SU-DHL-6 (cell line): Measurements from ENCODE around the gene RIC8A.
A peak's percentile ranks its signal among the peaks of the same experiment; 100 is the strongest.
"Not testable (repeated sequence)": the region's sequence is repeated elsewhere in the genome, so short reads cannot be mapped to it uniquely, and the experiment has no call there.

Source experiments
- H2AFZ ChIP-seq: fragments of 200-600 bp; sonication (generic); 2 replicates; pipeline ENCODE4 v1.6.1; 2014; ENCODE audit warnings: low read depth, mild to moderate bottlenecking, moderate library complexity, mixed read lengths, antibody characterized with exemption, low read length; ENCODE audit not compliant: severe bottlenecking
- H3F3A ChIP-seq: fragments of 200-600 bp; shearing (Covaris generic); 2 replicates; pipeline ENCODE4 v1.6.0; 2016; ENCODE audit warnings: antibody characterized with exemption, mild to moderate bottlenecking; ENCODE audit not compliant: insufficient read depth
- H3K27ac ChIP-seq: fragments of 200-600 bp; sonication (generic); 2 replicates; pipeline ENCODE4 v1.5.1; 2016; ENCODE audit warnings: low read depth, mild to moderate bottlenecking, low read length, moderate library complexity, mixed read lengths
- H3K27me3 ChIP-seq: fragments of 200-600 bp; sonication (generic), shearing (Covaris generic); 2 replicates; pipeline ENCODE4 v1.6.0; 2014; ENCODE audit warnings: mild to moderate bottlenecking, low read length
- H3K36me3 ChIP-seq: fragments of 200-600 bp; sonication (generic); 2 replicates; pipeline ENCODE4 v1.6.1; 2014; ENCODE audit warnings: mild to moderate bottlenecking, low read length, mixed read lengths
- H3K4me2 ChIP-seq: fragments of 300-600, 200-600 bp; shearing (Covaris generic), sonication (generic); 2 replicates; pipeline ENCODE4 v1.6.0; 2014; ENCODE audit warnings: low read length, low read depth, mild to moderate bottlenecking; ENCODE audit not compliant: poor library complexity, severe bottlenecking
- H3K4me3 ChIP-seq: fragments of 200-600 bp; sonication (generic); 2 replicates; pipeline ENCODE4 v1.5.1; 2014; ENCODE audit warnings: antibody characterized with exemption, low read length, mild to moderate bottlenecking, mixed read lengths; ENCODE audit not compliant: insufficient read depth, poor library complexity, severe bottlenecking
- H3K79me2 ChIP-seq: fragments of 200-600 bp; sonication (generic); 2 replicates; pipeline ENCODE4 v1.6.1; 2014; ENCODE audit warnings: mild to moderate bottlenecking, low read length, moderate library complexity; ENCODE audit not compliant: insufficient read depth
- H3K9ac ChIP-seq: fragments of 200-600 bp; sonication (generic); 2 replicates; pipeline ENCODE4 v1.7.0; 2014; ENCODE audit warnings: mild to moderate bottlenecking, low read length
- H3K9me2 ChIP-seq: fragments of 200-600 bp; sonication (generic); replicated peaks from 2 replicates; pipeline ENCODE4 v1.6.1; 2014; ENCODE audit warnings: low read length; ENCODE audit not compliant: insufficient read depth
- H3K9me3 ChIP-seq: fragments of 200-600 bp; sonication (generic); 2 replicates; pipeline ENCODE4 v1.6.1; 2014; ENCODE audit warnings: low read length, mixed read lengths; ENCODE audit not compliant: insufficient read depth
- H4K20me1 ChIP-seq: fragments of 200-600 bp; sonication (generic); 2 replicates; pipeline ENCODE4 v1.6.1; 2014; ENCODE audit warnings: low read depth, mild to moderate bottlenecking, antibody characterized with exemption, low read length, moderate library complexity, mixed read lengths
- EZH2phosphoT487 ChIP-seq: fragments of 200-600 bp; sonication (generic), shearing (Covaris generic); conservative IDR thresholded peaks from 2 replicates; pipeline ENCODE4 v1.6.1; 2018; ENCODE audit warnings: mild to moderate bottlenecking, antibody characterized with exemption, low read length, moderate library complexity, mixed read lengths
- TF ChIP-seq, protein P1 (sequence below): fragments of 200-600 bp; sonication (generic); IDR thresholded peaks from one replicate; pipeline ENCODE4 v1.5.1; 2017; ENCODE audit warnings: antibody characterized with exemption, mild to moderate bottlenecking, low read length, moderate library complexity; ENCODE audit not compliant: insufficient read depth, poor library complexity, severe bottlenecking

The RIC8A gene

GRCh38 chr11:235609-235996 is 28.1 kb downstream of the RIC8A start:
- Histone ChIP-seq H3K27me3 (no peaks in the 10 kb centered on the region), H3K27ac (no peak overlapping the region), H4K20me1 (peaks cover 4% of the 10 kb centered on the region; the same call in 1 of the 2 replicates), H3F3A (peaks cover 8% of the 10 kb centered on the region), H3K36me3 (no peaks in the 10 kb centered on the region), H3K9me2 (no peaks in the 10 kb centered on the region), H3K79me2 (peaks cover 31% of the 10 kb centered on the region), H3K9ac (peak overlapping the region; percentile 95), H2AFZ (peak overlapping the region; percentile 84), H3K4me2 (peak overlapping the region; percentile 58), H3K4me3 (peak overlapping the region; percentile 66), H3K9me3 (no peaks in the 10 kb centered on the region)
- TF ChIP-seq, protein P1, sequence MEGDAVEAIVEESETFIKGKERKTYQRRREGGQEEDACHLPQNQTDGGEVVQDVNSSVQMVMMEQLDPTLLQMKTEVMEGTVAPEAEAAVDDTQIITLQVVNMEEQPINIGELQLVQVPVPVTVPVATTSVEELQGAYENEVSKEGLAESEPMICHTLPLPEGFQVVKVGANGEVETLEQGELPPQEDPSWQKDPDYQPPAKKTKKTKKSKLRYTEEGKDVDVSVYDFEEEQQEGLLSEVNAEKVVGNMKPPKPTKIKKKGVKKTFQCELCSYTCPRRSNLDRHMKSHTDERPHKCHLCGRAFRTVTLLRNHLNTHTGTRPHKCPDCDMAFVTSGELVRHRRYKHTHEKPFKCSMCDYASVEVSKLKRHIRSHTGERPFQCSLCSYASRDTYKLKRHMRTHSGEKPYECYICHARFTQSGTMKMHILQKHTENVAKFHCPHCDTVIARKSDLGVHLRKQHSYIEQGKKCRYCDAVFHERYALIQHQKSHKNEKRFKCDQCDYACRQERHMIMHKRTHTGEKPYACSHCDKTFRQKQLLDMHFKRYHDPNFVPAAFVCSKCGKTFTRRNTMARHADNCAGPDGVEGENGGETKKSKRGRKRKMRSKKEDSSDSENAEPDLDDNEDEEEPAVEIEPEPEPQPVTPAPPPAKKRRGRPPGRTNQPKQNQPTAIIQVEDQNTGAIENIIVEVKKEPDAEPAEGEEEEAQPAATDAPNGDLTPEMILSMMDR, result no peak
- no peak for TF ChIP-seq EZH2phosphoT487

DNA sequence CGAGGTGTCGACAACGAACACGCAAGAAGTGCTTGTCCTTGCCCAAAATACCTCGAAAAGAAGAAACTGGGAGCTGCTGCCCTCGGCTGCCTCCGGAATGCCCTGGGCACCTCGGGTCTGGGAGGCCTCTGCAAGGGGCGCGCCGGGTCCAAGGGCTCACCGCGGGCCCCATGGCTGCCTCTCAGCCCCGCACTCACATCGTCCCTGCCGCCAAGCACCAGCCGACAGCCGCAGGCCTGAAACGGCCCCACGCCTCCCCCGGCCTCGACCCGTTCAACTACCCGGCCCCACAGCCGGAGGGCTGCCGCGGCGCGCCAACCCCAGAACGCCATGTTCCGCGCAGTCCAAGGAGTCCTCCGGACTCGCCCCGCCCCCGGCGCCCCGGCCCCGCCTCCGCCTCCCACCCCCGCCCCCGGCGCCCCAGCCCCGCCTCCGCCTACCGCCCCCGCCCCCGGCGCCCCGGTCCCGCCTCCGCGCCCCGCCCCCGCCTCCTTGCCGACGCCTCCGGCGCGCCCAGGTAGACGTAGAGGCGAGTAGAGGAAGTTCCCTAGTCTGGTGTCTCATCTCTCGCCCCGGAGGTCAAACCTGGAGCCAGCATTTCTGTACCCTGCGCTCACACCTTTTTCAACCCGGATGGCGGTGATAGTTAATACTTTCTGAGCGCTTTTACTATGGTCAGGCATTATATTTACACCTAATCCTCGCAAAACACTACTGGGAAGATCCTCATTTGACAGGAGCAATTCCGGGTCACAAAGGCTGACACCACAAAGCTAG is 28.7 kb downstream of the RIC8A start, which contains the start of gene SIRT3:
TSS of gene SIRT3 (minus strand) at position 346 of the 777 bp plus-strand sequence. CDS start at position 332, 14 bp downstream.
- Histone ChIP-seq H3K9me2 (no peaks in the 10 kb centered on the region), H3K4me3 (peak within 1 kb of the TSS; percentile 94), H3K4me2 (peak within 1 kb of the TSS; percentile 78), H3K79me2 (peaks cover 31% of the 10 kb centered on the region), H3K27ac (peak within 1 kb of the TSS; percentile 85), H3K36me3 (no peaks in the 10 kb centered on the region), H3K27me3 (no peaks in the 10 kb centered on the region), H3K9me3 (no peaks in the 10 kb centered on the region), H3K9ac (peak within 1 kb of the TSS; percentile 95), H3F3A (peaks cover 8% of the 10 kb centered on the region), H2AFZ (peak within 1 kb of the TSS; percentile 84), H4K20me1 (peaks cover 4% of the 10 kb centered on the region; the same call in 1 of the 2 replicates)
- TF ChIP-seq, protein P1, result no peak
- TF ChIP-seq EZH2phosphoT487, result no peak

- H3K9me3 ChIP-seq, result no peaks in the 10 kb centered on the region
- H3K4me2 ChIP-seq, result peak within 1 kb of the TSS; percentile 78
- H3F3A ChIP-seq, result peaks cover 10% of the 10 kb centered on the region
- peak within 1 kb of the TSS; percentile 95 for H3K9ac ChIP-seq
- H3K36me3 ChIP-seq, result peaks cover 5% of the 10 kb centered on the region; the same call in 1 of the 2 replicates
- peaks cover 39% of the 10 kb centered on the region for H3K79me2 ChIP-seq
- H3K4me3 ChIP-seq, result peak within 1 kb of the TSS; percentile 94
- H2AFZ ChIP-seq, result peak within 1 kb of the TSS; percentile 84
- H3K27me3 ChIP-seq, result no peaks in the 10 kb centered on the region
- TF ChIP-seq EZH2phosphoT487, result no peak
- TF ChIP-seq, protein P1, result no peak
- H3K27ac ChIP-seq, result peak within 1 kb of the TSS; percentile 85
- peaks cover 4% of the 10 kb centered on the region; the same call in 1 of the 2 replicates for H4K20me1 ChIP-seq
- H3K9me2 ChIP-seq, result no peaks in the 10 kb centered on the region
These were observed 29.6 kb downstream of the RIC8A start, which contains the start of gene PSMD13 for GRCh38 chr11:236774-237767. TSS of gene PSMD13 (plus strand) at chr11:236976. CDS start at chr11:237050, 74 bp downstream.

- not testable (repeated sequence) for H3K27ac ChIP-seq, H3K4me3 ChIP-seq, H2AFZ ChIP-seq, H3K9me2 ChIP-seq, H3K27me3 ChIP-seq, H4K20me1 ChIP-seq, H3K9me3 ChIP-seq
- Histone ChIP-seq H3K9ac (peak overlapping the region; percentile 95), H3F3A (peaks cover 11% of the 10 kb centered on the region), H3K4me2 (peak overlapping the region; percentile 78), H3K36me3 (peaks cover 14% of the 10 kb centered on the region; the same call in 1 of the 2 replicates), H3K79me2 (peaks cover 43% of the 10 kb centered on the region)
These were observed 30.8 kb downstream of the RIC8A start for GRCh38 chr11:238346-238745.
